Adipose tissue (tissue), 3 donors: ENCODE results near the gene BAZ2B. TPM values are rescaled to one million over a fixed set of nuclear protein-coding genes. Genes with fewer than 3 reads are reported as not detected.

ENCODE experiments used
- H3K27ac ChIP-seq: one replicate; pipeline ENCODE4 v1.5.1; 2013; ENCODE audit warnings: low read depth, low read length
- WGBS, 3 donors: extraction: QIAGEN DNeasy Blood & Tissue Kit; methylation state at CpG; one replicate each; pipeline ENCODE4 v1.1.7; 2013; 5-methylcytosine and 5-hydroxymethylcytosine counted together
- polyA plus RNA-seq, 3 donors: library from polyadenylated mRNA; stranded (reverse); fragments of 200-250 nt; gene quantifications; one replicate each; pipeline ENCODE4 v1.2.3, GENCODE V29; 2013
- donor health status: healthy with polysubstance abuse.
- donor health status: Bipolar disorder and iron deficiency.
- donor health status: healthy.

The BAZ2B gene
- polyA plus RNA-seq, 3 donors = 10.6 to 21.9 (median 16.3) TPM

GRCh38 chr2:159506764-159507440 is 109.4 kb downstream of the BAZ2B start:
- no peak overlapping the region for H3K27ac ChIP-seq
- WGBS, 3 donors = 51 to 70% (median 61%) methylated on average over 2 of the region's 2 CpGs

DNA sequence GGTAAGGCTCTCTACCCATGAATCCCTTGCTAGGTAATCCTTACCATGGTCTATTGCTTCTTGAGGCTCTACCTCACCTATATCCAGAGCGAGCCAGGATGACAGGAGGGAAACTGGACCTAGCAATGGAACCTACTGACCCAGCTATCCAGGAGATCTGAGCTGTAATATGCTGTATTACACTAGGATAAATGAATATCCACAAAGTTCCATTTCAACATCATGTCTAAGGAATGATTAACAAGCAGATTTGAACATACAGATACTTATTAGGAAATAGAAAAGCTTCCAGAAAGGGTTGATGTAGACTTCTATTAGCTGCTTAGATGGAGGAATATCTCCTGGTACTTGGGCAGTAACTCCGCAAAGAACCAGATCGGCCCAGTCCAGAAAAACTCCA is 110.1 kb downstream of the BAZ2B start:
- no peak overlapping the region for H3K27ac ChIP-seq
- WGBS, 3 donors = 88 to 94% (median 90%) methylated on average over 3 of the region's 3 CpGs

DNA sequence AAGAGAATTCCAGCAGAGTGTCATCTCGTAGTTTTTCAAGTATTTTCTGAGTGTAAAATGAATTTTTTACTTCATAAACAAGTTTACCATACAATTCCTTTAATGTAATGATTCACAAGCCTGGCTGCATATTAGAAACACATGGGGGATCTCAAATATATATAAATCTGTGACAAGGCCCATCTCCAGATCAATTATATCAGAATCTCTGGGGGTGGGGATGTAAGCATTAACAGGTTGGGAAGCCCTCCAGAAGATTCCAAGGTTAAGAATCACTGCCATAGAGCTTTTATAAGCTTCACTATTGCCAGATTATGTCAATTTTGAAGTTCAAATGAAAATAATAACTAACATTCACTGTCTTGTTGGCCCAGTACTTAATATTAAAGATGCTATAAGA is 111.2 kb downstream of the BAZ2B start:
- 93 to 100% (median 99%) methylated on average over 1 of the region's 1 CpG for WGBS, 3 donors
- H3K27ac ChIP-seq = no peak overlapping the region

- H3K27ac ChIP-seq = no peak overlapping the region
- 97 to 100% (median 98%) methylated on average over 1 of the region's 1 CpG for WGBS, 3 donors
These were observed 114.6 kb downstream of the BAZ2B start for GRCh38 chr2:159501743-159502142.

- H3K27ac ChIP-seq = no peak overlapping the region
These were observed 118.5 kb downstream of the BAZ2B start for GRCh38 chr2:159497847-159498246.

DNA sequence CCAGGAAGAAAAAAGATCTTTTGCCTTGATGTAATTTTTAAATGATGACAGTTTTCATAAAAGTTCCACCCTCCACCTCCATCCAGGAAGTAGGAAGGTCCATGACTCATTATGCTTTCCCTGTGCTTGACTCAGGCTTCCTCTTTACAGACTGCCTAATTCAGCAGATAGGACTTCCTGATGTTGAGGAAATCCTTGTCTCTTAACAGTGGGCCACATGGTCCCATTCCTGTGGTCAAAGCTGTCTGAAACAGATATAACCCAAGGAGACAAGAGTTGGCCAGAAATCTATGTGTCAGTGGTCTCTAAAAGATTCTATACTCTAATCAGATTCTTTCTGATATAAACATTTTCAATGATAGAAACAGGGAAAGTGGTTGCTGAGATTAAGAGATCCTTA is 119.1 kb downstream of the BAZ2B start:
- no peak overlapping the region for H3K27ac ChIP-seq

More at GRCh38 chr2:159497847-159498246, 118.5 kb downstream of the BAZ2B start:
- 69 to 85% (median 84%) methylated on average over 2 of the region's 2 CpGs for WGBS, 3 donors

DNA sequence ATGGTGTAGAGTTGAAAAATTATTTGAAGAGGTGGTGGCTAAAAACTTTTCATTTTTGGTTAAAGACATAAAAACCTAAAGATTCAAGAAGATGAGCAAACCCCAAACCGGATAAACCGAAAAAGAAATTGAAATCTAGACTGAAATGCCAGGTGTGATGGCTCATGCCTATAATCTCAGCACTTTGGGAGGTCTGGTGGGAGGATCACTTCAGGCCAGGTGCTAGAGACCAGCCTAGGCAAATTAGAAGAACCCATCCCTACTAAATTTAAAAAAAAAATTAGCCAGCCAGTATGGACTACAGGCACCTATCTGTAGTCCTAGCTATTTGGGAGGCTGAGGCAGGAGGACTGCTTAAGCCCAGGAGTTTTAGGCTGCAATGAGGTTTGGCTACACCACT is 126.9 kb downstream of the BAZ2B start:
- no peak overlapping the region for H3K27ac ChIP-seq
- 91 to 99% (median 98%) methylated on average over 2 of the region's 2 CpGs for WGBS, 3 donors

DNA sequence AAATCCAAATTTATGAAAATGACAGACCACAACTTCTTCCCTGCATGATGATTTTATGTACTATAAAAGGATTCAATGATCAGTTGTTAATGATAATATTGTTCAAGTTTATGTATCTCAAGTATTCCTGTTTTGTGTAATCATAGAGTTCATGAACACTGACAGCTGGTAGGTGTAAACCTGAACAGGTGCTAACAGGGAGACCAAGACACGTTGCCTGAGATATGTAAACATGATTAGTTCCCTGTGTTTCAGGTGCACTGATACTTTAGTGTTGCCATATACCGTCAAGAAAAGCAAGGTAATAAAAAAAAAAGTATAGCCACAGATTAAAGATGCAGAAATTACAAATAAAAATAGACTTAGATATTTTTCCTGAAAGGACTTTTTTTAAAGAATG is 131.8 kb downstream of the BAZ2B start:
- 27 to 87% (median 74%) methylated on average over 2 of the region's 2 CpGs for WGBS, 3 donors

GRCh38 chr2:159476329-159476728 is 140.0 kb downstream of the BAZ2B start:
- no peak overlapping the region for H3K27ac ChIP-seq
- WGBS, 3 donors = 95 to 98% (median 96%) methylated on average over 2 of the region's 2 CpGs

More for the DNA sequence above, 131.8 kb downstream of the BAZ2B start:
- no peak overlapping the region for H3K27ac ChIP-seq

- 95 to 97% (median 97%) methylated on average over 4 of the region's 4 CpGs for WGBS, 3 donors
- no peak overlapping the region for H3K27ac ChIP-seq
These were observed 140.6 kb downstream of the BAZ2B start for GRCh38 chr2:159475793-159476192.

GRCh38 chr2:159471340-159471739 is 145.0 kb downstream of the BAZ2B start:
- 50% methylated on average over 2 of the region's 2 CpGs for WGBS, 3 donors
- H3K27ac ChIP-seq = no peak overlapping the region

DNA sequence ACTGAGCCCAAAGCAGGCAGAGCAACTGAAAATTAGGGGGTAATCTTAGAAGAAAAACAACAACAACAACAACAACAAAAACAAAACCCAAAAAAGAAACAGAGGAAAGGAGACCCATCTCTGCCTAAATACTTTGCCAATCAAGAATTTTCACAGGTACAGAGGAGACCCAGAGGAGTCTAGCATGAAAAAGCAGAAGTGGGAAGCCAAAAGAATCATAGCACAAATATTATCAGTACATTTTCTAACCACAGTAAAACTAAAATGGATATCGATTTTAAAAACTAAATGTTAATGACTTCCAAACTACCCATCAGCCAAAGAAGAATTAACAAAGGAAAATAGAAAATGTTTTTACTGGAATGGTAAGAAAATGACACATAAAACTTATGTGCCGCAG is 148.1 kb downstream of the BAZ2B start:
- no peak overlapping the region for H3K27ac ChIP-seq
- 96 to 100% (median 98%) methylated on average over 2 of the region's 2 CpGs for WGBS, 3 donors

DNA sequence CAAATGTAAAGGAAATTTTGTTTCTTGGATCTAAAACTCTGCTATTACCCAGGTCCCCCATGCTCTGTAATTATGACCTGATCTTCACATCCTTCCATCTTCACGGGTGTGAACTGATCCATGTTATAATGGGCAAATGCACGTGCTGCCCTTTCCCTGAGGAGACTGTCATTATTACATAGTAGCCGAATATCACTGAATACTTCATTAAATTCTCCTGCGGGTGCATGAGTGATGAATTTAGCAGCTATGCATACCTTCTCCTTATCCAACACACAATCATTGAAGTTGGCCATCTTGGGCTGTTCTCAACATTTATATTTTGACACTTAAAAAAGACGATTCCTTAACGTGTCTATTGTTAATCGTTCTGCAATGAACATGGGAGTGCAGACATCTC is 153.4 kb downstream of the BAZ2B start:
- 96 to 99% (median 98%) methylated on average over 7 of the region's 7 CpGs for WGBS, 3 donors

GRCh38 chr2:159462201-159462785 is 154.1 kb downstream of the BAZ2B start:
- H3K27ac ChIP-seq = no peak overlapping the region
- WGBS, 3 donors = 87 to 97% (median 95%) methylated on average over 9 of the region's 9 CpGs

More for the DNA sequence above, 153.4 kb downstream of the BAZ2B start:
- no peak overlapping the region for H3K27ac ChIP-seq

- no peak overlapping the region for H3K27ac ChIP-seq
- 41 to 62% (median 58%) methylated on average over 2 of the region's 2 CpGs for WGBS, 3 donors
These were observed 155.3 kb downstream of the BAZ2B start for GRCh38 chr2:159461076-159461475.

GRCh38 chr2:159460227-159460626 is 156.1 kb downstream of the BAZ2B start:
- 69 to 82% (median 81%) methylated on average over 1 of the region's 1 CpG for WGBS, 3 donors
- H3K27ac ChIP-seq = no peak overlapping the region

- 77 to 92% (median 88%) methylated on average over 1 of the region's 1 CpG for WGBS, 3 donors
These were observed 157.1 kb downstream of the BAZ2B start for GRCh38 chr2:159459279-159459678.

GRCh38 chr2:159457589-159457988 is 158.8 kb downstream of the BAZ2B start:
- no peak overlapping the region for H3K27ac ChIP-seq
- 52 to 56% (median 52%) methylated on average over 1 of the region's 1 CpG for WGBS, 3 donors

More at GRCh38 chr2:159459279-159459678, 157.1 kb downstream of the BAZ2B start:
- H3K27ac ChIP-seq = no peak overlapping the region

DNA sequence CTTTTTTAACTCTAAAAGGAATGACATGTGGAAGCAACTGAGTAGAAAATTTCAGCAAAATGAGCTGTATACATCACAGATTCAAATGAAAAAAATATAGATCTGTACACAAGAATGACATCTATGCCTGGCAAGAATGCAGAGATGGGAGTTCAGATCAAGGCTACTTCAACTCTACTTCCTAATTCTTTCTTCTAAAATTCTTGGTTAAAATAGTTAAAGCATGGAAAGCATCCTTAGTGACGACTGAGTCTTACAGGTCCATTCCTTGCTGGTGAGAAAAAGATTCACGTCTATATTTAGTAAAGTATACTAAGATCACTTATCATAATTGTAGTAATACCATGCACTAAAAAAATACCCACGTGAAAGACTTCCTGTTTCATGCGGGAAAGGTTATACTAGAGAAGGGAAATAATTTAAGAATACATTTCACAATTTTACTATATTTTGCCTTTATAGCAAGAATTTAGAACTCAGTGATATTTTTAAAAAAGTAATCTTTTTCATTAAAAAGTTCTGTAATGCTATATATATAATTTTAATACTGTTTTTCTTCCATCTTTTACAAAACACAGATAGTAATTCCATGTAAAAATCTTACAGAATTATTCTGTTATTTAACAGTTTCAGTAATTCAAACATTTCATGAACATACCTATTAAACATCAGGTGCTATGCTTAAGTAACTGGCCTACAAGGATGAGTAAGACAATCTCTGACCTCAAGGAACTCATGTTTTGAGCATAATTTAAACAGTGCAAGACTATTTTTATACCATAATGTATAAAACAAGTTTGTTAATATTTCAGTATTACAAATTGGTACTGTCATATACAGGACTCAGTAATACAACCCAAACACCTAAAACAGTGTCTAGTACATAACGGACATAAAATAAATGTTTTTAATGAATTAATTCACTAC is 159.6 kb downstream of the BAZ2B start:
- H3K27ac ChIP-seq = no peak overlapping the region

More for the DNA sequence above, 159.6 kb downstream of the BAZ2B start:
- 45 to 53% (median 45%) methylated on average over 5 of the region's 5 CpGs for WGBS, 3 donors
